Islet of Langerhans (tissue), 1 donor: ENCODE data around the gene SAFB2.

Experiments used
- FAIRE-seq: peaks from one replicate; lab custom pipeline; 2011; peaks lifted over from hg19 to GRCh38; lab: Jason Lieb, UNC

SAFB2 gene

DNA sequence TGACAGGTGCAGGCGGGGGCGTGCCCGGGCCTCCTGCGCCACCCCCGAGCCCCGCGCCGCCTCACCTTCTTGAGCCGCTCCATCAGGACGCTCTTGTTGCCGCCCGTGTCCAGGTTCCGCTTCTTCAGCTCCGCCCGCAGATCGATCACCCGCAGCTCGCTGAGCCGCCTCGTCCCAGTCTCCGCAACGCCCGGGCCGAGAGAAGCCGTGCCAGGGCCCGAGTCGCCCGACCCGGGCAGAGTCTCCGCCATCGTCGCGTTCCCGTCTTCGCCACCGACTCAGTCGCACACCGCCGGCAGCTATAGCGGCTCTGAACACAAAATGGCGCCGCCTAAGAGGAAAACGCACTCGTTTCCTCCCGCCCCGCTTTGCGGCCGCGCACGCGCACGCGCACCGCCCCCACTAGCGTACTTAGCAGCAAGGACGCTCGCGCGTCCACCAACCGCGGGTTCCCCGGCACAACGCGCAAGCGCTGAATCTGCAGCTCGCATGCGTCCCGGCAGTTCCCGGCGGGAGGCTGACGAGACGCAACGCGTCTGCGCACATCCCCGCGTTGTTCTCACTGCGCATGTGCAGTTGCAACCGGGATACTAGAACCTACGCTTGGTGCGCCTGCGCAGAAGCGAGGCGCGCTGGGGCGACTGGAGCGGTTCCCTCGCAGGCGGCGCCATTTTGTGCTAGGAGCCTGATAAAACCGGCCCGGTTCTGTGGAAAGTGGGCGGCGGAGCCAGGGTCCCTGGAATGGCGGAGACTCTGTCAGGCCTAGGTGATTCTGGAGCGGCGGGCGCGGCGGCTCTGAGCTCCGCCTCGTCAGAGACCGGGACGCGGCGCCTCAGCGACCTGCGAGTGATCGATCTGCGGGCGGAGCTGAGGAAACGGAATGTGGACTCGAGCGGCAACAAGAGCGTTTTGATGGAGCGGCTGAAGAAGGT, at the start of gene SAFB2, which contains the start of gene SAFB:
SAFB2 (minus strand) TSS at position 312 of the 932 bp plus-strand sequence; CDS start at position 251, 61 bp downstream.
SAFB (plus strand) TSS at position 619 of the 932 bp plus-strand sequence; CDS start at position 742, 123 bp downstream.
- peak; percentile 97 for FAIRE-seq

DNA sequence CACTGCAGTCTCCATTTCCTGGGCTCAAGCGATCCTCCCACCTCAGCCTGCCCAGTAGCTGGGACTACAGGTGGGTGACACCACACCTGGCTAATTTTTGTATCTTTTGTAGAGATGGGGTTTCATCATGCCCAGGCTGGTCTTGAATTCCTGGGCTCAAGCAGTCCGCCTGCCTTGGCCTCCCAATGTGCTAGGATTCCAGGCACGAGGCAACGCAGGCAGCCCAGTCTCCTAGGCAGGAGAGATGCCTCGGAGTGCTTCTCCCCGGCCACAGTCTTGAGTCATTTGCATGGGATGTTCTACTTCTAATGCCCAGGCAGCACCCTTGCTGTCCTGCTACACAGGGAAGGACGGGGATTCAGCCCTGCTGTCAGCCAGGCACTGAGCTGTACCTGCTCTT, 49.0 kb upstream of the SAFB2 start:
- FAIRE-seq, result no peak

DNA sequence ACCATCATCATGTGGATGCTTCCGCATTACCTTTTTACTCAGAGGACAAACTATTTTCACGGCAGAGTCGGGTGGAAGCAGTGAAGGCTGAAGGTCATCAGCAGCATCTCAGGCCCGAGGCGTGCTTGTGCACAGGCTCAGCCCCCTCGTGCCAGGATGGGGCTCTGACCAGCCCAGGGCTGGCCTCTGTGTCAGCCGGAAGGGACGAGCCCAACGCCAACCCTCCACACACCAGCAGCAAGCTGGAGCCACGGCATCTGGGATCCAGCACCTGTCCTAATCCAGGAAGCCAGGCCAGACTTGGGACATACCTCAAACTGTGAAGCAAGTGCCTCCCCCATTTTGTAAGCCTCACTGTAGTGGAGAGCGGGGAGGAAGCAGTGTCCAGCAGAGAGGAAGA, 46.6 kb upstream of the SAFB2 start:
- FAIRE-seq, result no peak

DNA sequence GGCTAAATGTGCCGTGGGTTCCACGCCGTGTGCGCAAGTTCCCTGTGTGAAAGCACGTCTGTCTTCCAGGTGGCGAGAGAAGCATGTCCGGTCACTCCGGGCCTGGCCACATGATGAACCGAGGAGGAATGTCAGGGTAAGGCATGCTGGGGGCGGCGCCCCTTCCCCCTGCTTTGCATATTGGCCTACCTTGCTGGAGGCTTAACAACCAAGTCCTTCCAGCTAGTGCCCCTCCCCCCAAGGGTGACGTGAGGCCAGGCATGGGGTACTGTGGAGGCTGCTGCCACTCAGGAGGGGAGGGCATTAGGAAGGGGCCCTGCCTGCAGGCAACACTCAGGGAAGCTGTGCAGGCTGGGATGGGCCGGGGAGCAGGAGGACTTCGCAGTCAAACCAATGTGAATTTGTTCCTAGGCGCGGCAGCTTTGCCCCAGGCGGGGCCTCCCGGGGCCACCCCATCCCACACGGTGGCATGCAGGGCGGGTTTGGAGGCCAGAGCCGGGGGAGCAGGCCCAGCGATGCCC, 45.2 kb upstream of the SAFB2 start:
- FAIRE-seq, result no peak

DNA sequence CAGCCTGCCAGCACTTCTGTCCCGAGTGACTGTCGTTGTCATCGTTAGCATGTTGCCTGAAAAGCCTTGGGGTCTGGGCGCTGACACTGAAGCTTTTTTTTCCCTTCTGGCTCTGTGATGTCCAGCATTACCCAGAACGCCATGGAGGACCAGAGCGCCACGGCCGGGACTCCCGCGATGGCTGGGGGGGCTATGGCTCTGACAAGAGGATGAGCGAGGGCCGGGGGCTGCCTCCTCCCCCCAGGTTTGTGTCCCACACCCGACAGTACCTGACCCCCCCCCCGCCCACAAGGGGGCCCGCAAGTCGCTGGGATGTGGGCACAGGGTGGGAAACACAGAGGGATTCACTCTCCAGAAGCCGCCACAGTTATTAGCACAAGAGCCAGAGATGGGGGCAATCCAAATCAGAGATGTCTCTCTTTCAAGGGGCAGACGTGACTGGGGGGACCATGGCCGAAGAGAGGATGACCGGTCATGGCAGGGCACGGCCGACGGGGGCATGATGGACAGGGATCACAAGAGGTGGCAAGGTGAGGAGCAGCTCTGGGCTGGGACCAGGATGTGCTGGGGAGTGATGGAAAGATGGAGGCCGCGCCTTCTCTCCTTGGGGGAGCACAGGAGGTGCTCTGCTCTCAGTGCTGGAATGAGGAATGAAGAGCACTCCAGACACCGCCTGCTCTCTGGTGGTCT, 44.5 kb upstream of the SAFB2 start:
- no peak for FAIRE-seq

DNA sequence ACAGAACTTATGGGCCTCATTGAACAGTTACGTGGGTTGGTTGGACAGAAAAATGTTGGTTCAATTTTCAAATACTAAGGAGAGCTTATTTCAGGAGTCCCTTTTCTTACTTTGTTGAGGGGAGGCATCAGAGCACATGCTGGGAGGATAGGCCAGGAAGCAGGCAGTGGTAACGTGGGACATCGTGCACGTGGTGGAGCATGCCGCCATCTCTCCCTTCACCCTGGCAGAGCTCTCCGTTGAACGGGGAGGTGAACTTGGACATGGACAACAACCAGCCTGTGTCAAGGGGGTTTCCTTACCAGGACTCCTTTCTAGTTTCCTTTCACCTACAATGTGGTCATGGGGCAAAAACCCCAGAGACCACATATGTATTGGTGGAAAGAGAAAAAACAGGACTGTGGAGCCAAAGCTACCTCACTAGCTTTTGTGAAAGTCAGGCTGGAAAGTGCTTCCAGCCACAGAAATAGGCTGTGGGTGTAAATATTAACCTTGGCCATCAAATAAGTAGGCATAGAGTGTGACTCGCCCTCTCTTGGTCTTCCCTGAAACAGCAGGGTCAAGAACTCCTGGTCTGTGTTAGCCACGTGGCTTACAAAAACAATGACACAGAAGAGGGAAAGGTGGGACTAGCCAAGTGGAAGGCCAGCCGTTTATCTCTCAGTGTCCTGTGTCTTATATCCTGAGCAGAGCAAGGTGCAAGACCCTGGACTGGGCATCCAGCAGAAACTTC, 43.4 kb upstream of the SAFB2 start:
- FAIRE-seq, result peak; percentile 60

DNA sequence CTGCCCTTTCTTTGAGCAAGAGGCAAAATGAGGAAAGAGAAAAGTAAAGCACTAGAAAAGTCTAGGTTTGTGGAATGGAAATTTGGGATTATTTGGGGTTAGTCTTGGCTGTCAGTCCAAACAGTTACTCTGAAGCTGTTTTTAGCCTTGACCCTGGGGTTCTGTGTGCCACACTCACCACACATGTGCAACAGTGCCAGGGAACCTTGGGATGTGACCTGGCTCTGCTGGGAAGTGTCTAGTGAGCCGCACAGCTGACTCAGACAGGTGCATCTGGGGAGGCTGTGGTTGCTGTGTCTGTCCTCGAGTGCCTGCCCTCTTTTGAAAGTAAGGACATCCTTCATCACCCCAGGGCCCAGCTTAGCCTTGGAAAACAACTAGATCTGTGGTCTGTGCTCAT, 41.9 kb upstream of the SAFB2 start:
- no peak for FAIRE-seq

DNA sequence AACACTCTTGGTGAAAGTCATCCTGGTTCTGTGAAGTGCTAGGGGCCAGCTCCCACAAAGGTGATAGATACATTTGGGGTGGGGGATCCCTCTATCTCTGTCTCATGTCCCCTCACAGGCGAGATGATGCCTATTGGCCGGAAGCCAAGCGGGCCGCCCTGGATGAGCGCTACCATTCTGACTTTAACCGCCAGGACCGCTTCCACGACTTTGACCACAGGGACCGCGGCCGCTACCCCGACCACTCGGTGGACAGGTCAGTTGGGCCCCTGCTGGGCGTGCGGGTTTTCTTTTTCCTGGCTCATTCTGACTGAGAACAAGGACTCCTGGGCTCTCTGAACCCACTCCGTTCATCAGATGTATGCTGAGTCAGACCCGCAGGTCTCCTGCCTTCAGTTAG, 41.3 kb upstream of the SAFB2 start:
- FAIRE-seq, result no peak

DNA sequence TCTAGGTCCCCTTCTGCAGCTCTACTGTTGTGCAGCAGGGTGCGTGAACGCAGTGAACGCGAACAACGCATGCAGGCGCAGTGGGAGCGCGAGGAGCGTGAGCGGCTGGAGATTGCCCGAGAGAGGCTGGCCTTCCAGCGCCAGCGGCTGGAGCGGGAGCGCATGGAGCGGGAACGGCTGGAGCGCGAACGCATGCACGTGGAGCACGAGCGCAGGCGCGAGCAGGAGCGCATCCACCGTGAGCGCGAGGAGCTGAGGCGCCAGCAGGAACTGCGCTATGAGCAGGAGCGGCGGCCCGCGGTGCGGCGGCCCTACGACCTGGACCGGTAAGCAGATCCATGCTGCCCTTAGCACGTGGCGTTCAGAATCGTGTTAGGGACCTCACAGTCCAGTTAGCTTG, 38.9 kb upstream of the SAFB2 start:
- FAIRE-seq, result no peak

DNA sequence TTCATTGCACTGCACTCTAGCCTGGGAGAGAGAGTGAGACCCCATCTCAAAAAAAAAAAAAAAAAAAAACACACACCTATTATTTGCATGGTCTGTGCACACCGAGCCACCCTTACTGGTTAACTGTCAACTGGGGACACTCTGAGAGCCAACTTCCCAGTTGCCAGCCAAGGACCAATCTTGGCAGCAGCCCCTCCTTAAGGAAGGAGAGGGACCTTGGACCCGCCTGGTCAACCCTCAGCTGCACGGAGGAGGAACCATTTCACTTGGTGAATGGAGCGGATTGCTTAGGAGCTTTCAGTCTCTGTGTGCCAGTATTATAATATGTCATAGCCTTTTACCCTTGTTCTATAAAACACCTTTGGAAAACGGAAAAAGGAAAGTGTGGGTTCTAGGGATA, 32.8 kb upstream of the SAFB2 start:
- no peak for FAIRE-seq

DNA sequence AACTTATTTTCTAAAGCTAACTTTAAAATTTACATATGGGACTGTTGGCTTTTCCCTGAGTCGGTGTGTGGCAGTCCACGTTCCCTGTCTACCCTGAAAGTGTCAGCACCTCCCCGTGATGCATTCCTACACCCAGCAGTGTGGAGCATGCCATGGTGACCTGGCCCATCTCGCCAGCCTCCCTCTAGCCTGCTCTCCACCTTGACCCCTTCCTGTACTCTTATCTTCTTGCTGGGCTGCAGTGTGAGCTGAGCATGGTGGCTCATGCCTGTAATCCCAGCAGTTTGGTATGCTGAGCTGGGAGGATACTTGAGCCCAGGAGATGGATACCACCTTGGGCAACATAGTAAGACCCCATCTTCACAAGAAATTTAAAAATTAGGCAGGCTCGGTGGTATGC, 32.4 kb upstream of the SAFB2 start:
- no peak for FAIRE-seq

DNA sequence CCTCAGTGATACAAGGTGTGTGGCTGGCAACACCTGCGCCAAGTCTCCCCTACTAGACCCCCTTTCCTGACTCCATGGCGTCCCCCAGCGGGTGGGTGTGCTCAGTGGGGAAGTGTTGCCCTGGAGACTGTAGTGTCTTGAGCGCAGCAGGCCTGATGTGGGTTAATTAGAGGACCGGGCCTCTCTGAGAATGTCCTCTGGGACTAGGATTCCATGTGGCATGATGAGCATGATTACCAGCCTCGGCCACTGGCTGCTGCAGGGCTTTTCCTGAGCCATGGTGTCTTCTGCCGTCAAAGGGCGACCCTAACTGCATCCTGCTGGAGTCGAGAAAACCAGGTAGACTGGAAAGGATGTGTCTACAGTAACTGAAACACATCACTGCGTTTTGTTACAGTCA, 29.7 kb upstream of the SAFB2 start:
- no peak for FAIRE-seq

DNA sequence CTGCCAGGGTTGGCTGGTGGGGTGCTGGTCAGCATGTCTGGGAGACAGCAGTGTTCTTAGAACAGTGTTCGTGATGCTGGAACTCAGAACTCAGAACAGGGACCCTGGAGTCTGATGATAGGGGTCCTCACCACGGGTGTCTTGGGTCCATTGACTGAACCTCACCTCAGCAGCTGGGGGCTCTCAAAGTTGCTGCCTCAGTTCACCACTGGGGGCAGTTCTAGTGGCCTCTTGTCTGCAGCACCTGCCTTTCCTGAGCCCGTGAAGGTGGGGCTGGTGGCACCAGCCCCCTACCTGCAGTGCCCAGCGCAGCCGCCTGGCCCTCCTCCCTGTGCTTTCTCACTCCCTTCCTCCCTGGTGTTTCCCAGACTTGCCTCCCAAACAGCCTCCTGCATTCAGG, 28.8 kb upstream of the SAFB2 start:
- FAIRE-seq, result no peak

DNA sequence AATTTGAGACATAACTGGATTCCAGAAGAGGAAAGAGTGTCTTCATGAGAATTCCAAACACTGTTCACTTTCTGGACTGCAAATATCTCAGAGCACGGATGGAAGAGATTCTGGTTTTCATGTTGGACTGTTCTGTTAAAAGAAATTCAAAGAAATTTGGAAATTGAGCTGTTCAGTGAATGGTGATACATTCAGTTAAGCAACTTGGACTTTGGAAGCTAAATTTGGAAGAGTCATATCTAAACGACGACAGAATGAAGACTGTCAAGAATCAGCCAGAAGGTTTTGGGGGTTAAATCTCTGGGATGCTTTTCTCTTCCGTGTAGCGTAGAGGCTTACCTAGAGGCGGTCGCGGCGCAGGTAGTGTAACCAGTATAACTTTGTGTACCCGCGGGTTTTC, 25.9 kb upstream of the SAFB2 start:
- no peak for FAIRE-seq

DNA sequence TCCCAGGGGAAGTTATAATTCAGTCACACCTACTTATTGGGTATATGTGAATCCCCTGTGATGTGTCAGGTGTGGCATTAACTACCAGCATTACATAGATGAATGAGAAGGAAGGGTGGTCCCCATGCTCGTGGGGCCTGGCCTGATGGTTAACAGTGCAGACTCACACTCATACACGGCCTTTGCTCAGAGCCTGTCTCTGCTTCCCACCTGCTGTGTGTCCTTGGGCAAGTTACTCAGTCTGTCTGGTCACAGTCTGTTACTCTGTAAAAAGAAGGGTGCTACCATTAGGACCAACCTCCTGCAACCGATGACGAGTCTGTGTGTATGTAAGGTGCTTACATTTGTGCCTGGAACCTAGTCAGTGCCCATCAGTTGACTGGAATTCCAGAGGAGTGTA, 24.1 kb upstream of the SAFB2 start:
- FAIRE-seq, result no peak

DNA sequence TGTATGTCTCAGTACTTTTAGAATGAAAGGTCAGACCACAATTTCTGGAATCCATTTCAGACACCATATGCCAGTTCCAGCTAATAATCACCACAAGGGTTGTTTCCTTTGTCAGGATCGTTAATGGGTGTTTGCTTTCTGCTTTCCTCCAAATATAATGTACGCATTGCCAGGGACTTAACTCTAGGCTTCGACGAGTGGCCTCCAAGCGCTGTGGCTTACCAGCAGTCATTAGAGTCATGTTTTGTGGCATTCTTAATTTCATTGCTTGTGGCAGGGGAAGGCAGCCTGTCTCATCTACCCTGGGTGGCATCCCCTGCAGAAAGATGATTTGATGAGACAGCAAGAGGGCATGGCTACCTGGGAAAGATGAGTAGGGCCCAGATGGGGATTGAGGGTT, 22.8 kb upstream of the SAFB2 start:
- peak; percentile 95 for FAIRE-seq

DNA sequence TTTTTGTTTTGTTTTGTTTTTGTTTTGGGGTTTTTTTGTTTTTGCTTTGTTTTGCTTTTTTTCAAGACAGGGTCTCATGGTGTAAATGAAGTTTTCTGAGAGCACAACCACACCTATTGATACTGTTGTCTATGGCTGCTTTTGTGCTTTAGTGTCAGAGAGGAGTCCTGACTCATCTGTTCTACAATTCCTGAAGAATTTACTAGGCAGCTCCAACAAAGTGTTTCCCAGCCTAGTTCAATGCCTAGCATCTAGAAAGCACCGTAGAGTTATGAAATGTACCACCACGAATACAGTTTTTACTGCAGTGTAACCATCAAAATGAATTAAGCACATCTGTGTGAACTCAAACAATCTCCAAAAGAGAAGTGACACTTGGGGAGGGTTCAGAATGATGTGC, 21.5 kb upstream of the SAFB2 start:
- FAIRE-seq, result no peak

DNA sequence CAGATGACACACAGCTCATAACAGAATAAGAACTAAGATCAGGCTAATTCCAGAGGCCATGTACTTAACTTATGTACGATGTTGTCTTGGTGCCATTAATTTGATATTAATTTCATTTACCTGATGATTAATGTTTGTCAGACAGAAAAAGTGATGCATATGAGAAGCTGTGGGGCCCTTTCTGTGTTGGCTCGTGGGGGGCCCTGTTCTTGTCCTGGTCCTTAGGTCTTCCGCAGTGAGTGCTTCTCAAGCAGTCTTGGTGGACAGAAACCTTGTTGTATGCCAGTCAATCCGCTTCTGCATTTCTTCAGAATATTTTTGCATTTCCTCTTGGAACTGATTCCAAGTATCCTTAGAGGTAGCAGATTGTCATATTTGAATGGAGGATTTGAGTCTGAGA, 20.5 kb upstream of the SAFB2 start:
- no peak for FAIRE-seq

DNA sequence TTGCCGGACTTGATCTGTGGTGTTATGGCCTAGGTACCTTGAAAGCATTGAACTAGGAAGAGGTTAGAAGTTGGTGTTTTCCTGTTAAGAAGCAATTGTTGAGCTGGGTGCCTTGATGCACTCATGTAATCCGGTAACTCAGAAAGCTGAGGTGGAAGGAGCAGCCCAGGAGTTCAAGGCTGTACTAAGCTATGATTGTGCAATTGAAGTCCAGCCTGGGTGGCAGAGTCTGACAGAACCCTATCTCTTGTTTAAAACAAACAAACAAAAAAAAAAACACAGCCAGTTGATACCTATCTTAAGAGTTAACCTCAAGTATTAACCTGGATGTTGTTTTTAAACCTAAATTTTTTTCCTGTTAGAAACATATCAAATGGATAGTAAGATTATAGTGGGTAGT, 19.6 kb upstream of the SAFB2 start:
- no peak for FAIRE-seq

DNA sequence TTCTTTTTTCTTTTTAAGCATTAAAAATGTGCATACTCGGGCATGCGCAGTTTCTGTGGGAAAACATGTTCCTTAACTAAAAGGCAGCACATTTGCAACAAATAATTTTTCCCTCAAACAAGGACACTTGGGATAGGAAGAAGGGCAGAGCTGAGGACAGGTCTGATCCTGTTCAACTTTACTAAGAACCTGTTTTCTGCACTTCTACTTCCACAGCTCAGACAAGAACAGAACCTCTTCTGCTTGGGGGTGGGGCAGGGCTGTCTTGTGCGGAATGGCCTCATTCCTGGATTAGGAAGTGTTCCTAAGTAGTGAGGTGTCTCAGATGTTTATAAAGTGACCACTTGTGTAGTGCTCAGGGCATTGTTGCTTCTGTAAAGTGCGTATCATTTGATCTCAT, 18.6 kb upstream of the SAFB2 start:
- no peak for FAIRE-seq

DNA sequence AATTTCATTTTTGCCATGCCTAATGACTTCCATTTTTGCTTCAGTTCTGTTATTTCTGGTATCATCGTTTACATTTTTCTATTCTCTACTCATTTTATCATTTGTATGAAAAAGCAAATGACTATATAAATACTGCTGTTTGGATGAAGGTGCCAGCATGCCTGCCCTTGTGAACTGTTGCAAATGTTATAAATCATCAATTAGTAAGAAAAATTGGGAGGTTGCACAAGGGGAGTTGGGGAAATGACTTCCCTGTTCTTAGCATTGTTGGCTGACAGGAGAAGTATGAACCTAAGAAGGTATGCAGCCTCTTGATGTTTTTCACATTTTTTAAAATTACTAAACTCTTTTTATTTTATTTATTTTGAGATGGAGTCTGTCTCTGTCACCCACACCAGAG, 15.4 kb upstream of the SAFB2 start:
- FAIRE-seq, result no peak

DNA sequence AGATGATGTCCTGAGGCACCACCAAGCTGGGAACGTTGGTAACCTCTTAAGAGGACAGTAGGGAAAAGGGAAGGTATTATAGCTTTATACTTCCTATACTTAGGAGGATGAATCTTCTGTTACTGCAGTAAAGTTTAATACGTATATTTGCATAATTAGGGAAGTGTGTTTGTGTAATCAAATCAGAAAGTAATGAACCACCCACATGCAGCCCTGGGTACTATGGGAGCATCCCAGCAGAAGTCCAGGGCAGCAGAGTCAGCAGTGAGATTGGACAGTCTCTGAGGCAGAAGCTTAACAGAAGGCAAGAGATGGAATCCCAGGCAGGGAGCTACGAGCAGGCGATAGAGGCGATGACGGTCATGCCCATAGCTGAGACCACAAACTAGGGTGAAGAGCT, 12.9 kb upstream of the SAFB2 start:
- no peak for FAIRE-seq

DNA sequence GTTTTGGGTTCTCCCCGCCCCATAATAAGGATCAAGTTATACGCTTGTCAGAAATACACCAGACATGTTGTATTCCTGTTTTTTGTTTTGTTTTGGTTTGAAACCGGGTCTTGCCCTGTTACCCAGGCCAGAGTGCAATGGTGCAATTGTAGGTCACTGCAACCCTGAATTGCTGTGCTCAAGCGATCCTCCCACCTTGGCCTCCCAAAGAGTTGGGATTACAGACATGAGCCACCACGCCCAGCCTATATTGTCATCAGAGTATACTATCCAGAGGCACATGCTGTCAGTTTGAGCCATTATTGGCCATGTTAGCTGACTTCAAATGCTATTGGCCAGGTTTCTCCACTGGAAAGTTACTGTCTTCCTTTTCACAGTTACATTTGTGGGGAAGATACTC, 10.1 kb upstream of the SAFB2 start:
- no peak for FAIRE-seq
